ENCODE results near the gene AEBP1.

DNA sequence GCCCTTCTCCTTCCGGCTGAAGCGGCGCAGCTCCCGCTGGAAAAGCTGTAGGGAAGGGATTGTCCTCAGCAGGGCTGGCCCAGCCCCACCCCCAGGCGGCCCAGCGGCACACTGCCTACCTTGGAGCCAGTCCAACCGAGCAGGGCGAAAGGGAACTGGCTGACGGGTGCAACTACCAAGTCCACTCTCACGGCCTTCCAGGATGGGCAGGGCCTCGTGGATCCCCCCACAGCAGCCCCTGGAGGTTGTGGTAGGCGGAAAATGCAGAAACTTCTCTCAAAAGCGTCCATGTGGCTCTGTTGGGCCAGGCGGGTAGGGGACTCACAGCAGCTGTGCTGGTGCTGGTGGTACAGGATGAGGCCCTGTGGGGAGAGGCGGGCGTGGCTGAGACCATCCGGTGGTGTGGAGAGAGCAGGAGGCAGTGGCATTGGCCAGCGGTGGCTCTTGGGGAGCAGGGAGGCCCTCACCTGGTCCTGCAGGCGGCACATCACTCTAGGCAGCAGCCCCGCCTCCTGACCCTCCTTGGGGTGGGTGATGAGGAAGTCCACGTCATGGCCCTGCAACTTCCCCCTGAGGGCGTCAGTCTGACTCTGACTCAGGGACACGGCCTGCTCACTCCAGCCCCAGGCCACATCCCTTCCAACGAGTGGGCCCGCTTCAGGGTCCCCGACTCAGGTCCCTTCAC is 30.3 kb upstream of the AEBP1 start:
- TF ChIP-seq EZH2 (IDR thresholded peaks at IDR 0.05; ENCODE audit: borderline replicate concordance, low read depth, low read length, severe bottlenecking) = no peak
- TF ChIP-seq, protein P1, sequence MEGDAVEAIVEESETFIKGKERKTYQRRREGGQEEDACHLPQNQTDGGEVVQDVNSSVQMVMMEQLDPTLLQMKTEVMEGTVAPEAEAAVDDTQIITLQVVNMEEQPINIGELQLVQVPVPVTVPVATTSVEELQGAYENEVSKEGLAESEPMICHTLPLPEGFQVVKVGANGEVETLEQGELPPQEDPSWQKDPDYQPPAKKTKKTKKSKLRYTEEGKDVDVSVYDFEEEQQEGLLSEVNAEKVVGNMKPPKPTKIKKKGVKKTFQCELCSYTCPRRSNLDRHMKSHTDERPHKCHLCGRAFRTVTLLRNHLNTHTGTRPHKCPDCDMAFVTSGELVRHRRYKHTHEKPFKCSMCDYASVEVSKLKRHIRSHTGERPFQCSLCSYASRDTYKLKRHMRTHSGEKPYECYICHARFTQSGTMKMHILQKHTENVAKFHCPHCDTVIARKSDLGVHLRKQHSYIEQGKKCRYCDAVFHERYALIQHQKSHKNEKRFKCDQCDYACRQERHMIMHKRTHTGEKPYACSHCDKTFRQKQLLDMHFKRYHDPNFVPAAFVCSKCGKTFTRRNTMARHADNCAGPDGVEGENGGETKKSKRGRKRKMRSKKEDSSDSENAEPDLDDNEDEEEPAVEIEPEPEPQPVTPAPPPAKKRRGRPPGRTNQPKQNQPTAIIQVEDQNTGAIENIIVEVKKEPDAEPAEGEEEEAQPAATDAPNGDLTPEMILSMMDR (IDR thresholded peaks at IDR 0.05; ENCODE audit: borderline replicate concordance, extremely low read depth, low read length, poor library complexity, severe bottlenecking) = no peak

Measured in DND-41 (cell line).